Sigmoid colon (tissue), 3 donors: ENCODE results near the gene ESRRB.

Source experiments
- POLR2A ChIP-seq, 2 donors: fragments of 450-650 bp; IDR thresholded peaks; one replicate each; pipeline ENCODE4 v1.6.1; 2016; ENCODE audit warnings: antibody characterized with exemption in 2 of 2, mild to moderate bottlenecking in 2 of 2, moderate library complexity in 2 of 2
- TF ChIP-seq, protein P1 (sequence below), 4 experiments: fragments of 450-650 bp in 3 of 4; fragments of 200-600 bp in 1 of 4; IDR thresholded peaks; one replicate each; pipeline ENCODE4 v1.5.1; 2016 to 2019; ENCODE audit warnings: antibody characterized with exemption in 4 of 4, mild to moderate bottlenecking in 3 of 4, moderate library complexity in 2 of 4

- TF ChIP-seq, protein P1, sequence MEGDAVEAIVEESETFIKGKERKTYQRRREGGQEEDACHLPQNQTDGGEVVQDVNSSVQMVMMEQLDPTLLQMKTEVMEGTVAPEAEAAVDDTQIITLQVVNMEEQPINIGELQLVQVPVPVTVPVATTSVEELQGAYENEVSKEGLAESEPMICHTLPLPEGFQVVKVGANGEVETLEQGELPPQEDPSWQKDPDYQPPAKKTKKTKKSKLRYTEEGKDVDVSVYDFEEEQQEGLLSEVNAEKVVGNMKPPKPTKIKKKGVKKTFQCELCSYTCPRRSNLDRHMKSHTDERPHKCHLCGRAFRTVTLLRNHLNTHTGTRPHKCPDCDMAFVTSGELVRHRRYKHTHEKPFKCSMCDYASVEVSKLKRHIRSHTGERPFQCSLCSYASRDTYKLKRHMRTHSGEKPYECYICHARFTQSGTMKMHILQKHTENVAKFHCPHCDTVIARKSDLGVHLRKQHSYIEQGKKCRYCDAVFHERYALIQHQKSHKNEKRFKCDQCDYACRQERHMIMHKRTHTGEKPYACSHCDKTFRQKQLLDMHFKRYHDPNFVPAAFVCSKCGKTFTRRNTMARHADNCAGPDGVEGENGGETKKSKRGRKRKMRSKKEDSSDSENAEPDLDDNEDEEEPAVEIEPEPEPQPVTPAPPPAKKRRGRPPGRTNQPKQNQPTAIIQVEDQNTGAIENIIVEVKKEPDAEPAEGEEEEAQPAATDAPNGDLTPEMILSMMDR (IDR thresholded peaks at IDR 0.05) = no peak
- TF ChIP-seq POLR2A (IDR thresholded peaks at IDR 0.05) = no peak
Measured at GRCh38 chr14:76407449-76408150, 31.7 kb downstream of the ESRRB start.
